ENCODE measurements around the gene NLRP3.

- TF ChIP-seq POLR2AphosphoS5 (IDR thresholded peaks at IDR 0.05; ENCODE audit: low read depth, low read length) (no peak), CTCF (IDR thresholded peaks at IDR 0.05) (no peak), TCF7L2 (IDR thresholded peaks at IDR 0.05; ENCODE audit: low read depth, low read length) (no peak)
- TF ChIP-seq, protein P1, sequence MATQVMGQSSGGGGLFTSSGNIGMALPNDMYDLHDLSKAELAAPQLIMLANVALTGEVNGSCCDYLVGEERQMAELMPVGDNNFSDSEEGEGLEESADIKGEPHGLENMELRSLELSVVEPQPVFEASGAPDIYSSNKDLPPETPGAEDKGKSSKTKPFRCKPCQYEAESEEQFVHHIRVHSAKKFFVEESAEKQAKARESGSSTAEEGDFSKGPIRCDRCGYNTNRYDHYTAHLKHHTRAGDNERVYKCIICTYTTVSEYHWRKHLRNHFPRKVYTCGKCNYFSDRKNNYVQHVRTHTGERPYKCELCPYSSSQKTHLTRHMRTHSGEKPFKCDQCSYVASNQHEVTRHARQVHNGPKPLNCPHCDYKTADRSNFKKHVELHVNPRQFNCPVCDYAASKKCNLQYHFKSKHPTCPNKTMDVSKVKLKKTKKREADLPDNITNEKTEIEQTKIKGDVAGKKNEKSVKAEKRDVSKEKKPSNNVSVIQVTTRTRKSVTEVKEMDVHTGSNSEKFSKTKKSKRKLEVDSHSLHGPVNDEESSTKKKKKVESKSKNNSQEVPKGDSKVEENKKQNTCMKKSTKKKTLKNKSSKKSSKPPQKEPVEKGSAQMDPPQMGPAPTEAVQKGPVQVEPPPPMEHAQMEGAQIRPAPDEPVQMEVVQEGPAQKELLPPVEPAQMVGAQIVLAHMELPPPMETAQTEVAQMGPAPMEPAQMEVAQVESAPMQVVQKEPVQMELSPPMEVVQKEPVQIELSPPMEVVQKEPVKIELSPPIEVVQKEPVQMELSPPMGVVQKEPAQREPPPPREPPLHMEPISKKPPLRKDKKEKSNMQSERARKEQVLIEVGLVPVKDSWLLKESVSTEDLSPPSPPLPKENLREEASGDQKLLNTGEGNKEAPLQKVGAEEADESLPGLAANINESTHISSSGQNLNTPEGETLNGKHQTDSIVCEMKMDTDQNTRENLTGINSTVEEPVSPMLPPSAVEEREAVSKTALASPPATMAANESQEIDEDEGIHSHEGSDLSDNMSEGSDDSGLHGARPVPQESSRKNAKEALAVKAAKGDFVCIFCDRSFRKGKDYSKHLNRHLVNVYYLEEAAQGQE (IDR thresholded peaks at IDR 0.05; ENCODE audit: insufficient read depth in 1 of 2, low read depth in 2 of 2, low read length in 1 of 2) = no peak
Observed at GRCh38 chr1:247434005-247434404, 18.0 kb downstream of the NLRP3 start.
